GM21515 (cell line): ENCODE measurements around the gene TDP2.
"Not testable (repeated sequence)": the region's sequence is repeated elsewhere in the genome, so short reads cannot be mapped to it uniquely, and the experiment has no call there.

ENCODE experiments used
- ATAC-seq: cut with Tn5 transposase; IDR thresholded peaks from one replicate; pipeline ENCODE4 v1.9.1; 2021; ENCODE audit not compliant: unreplicated experiment

The TDP2 gene

GRCh38 chr6:24666641-24667377, at the start of gene TDP2, which contains the start of gene ACOT13:
Gene TDP2 (minus strand): TSS chr6:24666899. CDS start chr6:24666862, 37 bp downstream.
Gene ACOT13 (plus strand): TSS chr6:24667077. CDS start chr6:24667264, 187 bp downstream.
- peak; percentile 96 for ATAC-seq

GRCh38 chr6:24710519-24711303, 44.0 kb upstream of the TDP2 start:
- no peak for ATAC-seq

- no peak for ATAC-seq
Measured at GRCh38 chr6:24709014-24709711, 42.5 kb upstream of the TDP2 start.

GRCh38 chr6:24708612-24709011, 41.9 kb upstream of the TDP2 start:
- no peak for ATAC-seq

GRCh38 chr6:24704468-24704867, 37.8 kb upstream of the TDP2 start:
- no peak for ATAC-seq

DNA sequence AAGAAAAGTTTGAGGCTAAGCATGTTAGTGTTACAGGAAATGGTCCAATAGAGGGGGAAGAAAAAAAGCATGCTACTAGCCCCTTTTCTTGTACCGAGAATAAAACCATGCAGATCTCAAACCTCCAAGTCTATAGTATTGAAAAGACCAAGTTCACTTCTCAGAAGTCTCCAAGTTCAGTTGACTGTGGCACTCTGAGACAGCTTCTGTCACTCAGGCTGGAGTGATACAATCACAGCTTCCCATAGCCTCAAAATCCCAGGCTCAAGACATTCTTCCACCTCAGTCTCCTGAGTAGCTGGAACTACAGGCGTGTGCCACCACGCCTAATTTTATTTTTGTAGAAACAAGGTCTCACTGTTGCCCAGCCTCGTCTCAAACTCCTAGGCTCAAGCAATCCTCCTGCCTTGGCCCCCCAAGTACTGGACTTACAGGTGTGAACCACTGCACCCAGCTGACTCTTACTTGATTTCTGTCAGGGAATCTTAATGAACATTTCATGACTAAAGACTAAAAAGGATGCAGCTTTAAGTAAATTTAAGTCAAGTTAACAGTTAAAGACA, 36.1 kb upstream of the TDP2 start:
- no peak for ATAC-seq

- ATAC-seq = no peak
Measured at GRCh38 chr6:24699521-24700359, 33.0 kb upstream of the TDP2 start.

DNA sequence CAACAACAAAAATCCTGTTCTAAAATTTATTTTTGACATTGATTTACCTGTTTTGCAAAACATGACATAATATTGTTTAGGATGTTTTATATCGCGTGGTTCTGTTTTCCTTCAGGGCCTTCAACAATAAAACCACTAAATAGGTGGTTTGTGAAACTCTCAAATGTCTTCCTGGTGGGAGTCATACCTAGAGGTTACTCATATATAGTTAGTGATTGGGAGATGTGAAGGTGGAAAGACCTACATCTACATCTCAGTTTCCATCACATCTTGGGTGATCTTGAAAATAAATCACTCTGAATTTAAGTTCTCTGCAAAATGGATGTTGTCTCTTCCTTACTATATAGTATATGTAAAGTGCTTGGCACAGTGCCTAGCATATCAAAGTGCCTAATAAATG, 29.4 kb upstream of the TDP2 start:
- no peak for ATAC-seq

DNA sequence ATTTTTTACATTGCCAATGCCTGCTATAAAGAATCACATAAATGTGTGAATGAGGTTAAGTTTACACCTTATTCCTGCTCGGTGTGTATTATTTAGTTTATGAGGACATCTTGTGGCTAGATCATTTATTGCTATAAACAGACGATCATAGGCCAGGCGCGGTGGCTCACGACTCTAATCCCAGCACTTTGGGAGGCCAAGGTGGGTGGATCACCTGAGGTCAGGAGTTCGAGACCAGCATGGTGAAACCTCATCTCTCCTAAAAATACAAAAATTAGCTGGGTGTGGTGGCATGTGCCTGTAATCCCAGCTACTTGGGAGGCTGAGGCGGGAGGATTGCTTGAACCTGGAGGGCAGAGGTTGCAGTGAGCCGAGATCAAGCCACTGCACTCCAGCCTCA, 28.9 kb upstream of the TDP2 start:
- ATAC-seq = not testable (repeated sequence)

- ATAC-seq = no peak
Measured at GRCh38 chr6:24694198-24694597, 27.5 kb upstream of the TDP2 start.

- ATAC-seq = no peak
Measured at GRCh38 chr6:24692848-24693592, 26.3 kb upstream of the TDP2 start.

- no peak for ATAC-seq
Measured at GRCh38 chr6:24692415-24692814, 25.7 kb upstream of the TDP2 start.

GRCh38 chr6:24692003-24692402, 25.3 kb upstream of the TDP2 start:
- no peak for ATAC-seq

- no peak for ATAC-seq
Measured at GRCh38 chr6:24691550-24691949, 24.9 kb upstream of the TDP2 start.

DNA sequence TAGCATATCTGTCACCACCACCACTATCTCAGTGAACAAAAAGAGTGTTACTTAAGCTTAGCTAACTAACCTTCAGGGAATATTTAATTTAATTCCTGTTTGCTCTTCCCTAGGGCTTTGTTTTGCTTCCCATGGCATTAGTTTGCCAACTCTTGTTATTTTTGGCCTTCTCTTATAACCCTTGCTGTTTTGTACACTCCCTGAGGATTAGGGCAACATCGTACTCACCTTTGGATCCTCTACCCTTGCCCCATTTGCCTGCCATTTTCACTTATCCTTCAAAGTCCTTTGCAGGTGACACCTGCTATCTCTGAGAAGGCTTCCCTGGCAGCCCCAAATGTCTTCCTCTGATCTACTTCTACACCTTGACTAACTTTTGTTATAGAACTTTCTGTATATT, 23.9 kb upstream of the TDP2 start:
- ATAC-seq = no peak

- no peak for ATAC-seq
Measured at GRCh38 chr6:24689964-24690363, 23.3 kb upstream of the TDP2 start.

DNA sequence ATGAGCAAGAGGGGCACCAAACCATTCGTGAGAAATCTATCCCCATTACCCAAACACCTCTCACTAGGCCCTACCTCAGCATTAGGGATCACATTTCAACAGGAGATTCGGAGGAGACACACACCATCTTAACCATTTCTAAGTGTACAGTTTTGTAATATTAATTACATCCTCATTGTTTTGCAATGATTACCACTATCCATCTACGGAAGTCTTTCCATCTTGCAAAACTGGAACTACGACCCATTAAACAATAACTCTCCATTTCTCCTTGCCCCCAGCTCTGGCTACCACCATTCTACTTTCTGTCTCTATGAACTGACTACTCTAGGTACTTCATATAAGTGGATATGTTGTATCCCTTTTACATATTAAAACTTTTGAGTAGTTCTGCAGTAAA, 20.2 kb upstream of the TDP2 start:
- ATAC-seq = no peak

GRCh38 chr6:24686408-24686807, 19.7 kb upstream of the TDP2 start:
- no peak for ATAC-seq
